Effector CD8-positive, alpha-beta T cell (primary cell): ENCODE data around the gene DCLRE1A.

Experiments
- DNase-seq: peaks from one replicate; lab custom pipeline; 2025; lab: John Stamatoyannopoulos, UW

DCLRE1A gene

GRCh38 chr10:113788604-113789083, 65.2 kb downstream of the DCLRE1A start:
- DNase-seq, result no peak
